HG02588 (cell line): ENCODE data around the gene PARN.
A peak's percentile ranks its signal among the peaks of the same experiment; 100 is the strongest.
"Not testable (repeated sequence)": the region's sequence is repeated elsewhere in the genome, so short reads cannot be mapped to it uniquely, and the experiment has no call there.

ENCODE experiments used
- ATAC-seq: cut with Tn5 transposase; IDR thresholded peaks from one replicate; pipeline ENCODE4 v1.9.1; 2021; ENCODE audit warnings: mild to moderate bottlenecking, moderate library complexity; ENCODE audit not compliant: unreplicated experiment

The PARN gene

DNA sequence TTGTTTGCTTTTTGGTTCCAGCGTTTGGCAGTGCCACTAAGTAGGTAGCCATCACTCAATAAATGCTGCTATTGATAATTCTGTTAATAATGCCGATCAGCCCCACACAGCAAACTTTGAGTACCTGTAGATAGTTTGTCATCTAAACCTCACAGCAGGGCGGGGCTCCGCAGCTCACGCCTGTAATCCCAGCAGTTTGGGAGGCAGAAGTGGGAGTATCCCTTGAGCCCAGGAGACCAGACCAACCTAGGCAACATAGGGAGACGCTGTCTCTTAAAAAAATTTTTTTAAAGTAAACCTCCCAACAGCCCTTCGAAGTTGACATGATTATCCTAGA lies 4.3 kb upstream of the PARN start:
- no peak for ATAC-seq

DNA sequence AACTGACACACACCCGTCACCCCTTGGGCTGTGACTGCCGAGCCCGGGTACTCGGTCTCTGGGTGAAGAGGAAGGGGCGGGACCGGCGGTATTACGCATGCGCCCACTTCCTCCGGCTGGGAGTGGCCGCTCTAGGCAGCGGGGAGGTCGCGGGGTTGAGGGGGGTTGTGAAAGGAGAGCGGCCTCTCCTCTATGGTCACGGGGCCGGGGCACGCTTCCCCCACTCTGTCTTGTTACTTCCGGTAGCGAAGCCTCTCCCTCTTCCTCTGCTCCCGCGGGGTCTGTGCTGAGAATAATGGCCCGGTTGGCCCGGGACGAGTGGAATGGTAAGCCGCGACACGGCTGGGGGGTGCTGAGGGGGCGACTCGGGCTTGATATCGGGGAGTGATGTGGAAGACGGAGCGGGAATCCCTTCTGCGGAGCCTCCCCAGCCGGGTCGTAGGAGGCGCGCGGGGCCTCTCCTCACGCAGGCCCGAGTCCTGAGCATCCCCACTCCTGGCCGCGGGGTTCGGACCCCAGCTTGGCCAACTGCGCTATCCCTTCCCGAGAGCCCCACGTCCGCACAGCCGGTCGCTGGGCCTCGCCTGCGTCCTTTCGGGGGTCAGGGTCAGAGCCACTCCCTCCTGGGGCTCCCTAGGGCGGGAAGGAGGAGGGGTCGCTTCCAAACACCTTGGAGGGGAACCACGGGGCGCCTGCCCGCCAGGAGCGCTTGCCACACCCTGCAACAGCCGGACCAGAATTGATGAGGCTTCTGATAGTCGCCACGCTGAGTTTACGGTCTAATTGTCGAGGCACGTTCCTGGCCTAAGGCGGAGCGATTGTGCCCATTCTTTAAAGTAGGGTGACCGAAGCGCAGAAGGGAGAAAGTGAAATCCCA lies 2.9 kb upstream of the PARN start, which contains the start of gene BFAR:
Gene BFAR, plus strand, starts transcription at position 259 of the 877 bp plus-strand sequence. CDS start 11,396 bp downstream, outside the sequence.
- ATAC-seq: peak; percentile 77

GRCh38 chr16:14630620-14631330 lies 715 bp upstream of the PARN start:
- not testable (repeated sequence) for ATAC-seq

- peak; percentile 1 for ATAC-seq
Observed at GRCh38 chr16:14629612-14629918, 495 bp downstream of the PARN start.

DNA sequence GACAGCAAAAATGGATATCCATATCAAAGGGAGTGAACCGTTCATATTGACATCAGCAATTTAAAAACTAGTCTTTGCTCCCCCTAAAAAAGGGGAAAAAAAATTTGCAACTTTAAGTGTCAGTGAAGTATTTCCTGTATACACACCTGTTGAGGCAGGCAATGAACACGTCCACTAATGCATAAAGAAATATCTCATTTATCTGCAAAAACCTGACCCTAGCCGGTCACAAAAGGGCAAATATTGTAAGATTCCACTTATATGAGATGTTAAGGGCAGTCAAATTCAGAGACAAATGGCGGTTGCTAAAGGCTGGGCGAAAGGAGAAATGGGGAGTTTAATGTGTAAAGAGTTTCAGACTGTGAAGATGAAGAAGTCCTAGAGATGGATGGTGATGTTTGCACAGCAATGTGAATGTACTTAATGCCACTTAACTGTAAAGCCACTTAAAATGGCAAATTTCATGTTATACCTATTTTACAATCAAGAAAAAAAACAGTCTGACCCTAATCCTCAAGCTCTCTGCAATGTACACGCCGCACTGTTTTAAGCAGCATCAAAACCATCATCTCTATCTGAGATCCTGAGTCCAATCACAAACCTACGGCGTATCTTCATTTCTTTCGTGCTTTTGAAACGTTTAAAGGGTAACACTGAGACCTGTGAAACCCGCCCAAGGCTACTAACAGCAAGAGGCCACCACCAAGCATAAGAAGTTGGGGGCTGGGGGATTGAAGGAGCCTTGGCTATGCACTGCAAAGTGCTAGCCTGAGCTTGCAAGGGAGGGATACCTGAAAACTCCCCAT lies 1.1 kb downstream of the PARN start:
- ATAC-seq: no peak

DNA sequence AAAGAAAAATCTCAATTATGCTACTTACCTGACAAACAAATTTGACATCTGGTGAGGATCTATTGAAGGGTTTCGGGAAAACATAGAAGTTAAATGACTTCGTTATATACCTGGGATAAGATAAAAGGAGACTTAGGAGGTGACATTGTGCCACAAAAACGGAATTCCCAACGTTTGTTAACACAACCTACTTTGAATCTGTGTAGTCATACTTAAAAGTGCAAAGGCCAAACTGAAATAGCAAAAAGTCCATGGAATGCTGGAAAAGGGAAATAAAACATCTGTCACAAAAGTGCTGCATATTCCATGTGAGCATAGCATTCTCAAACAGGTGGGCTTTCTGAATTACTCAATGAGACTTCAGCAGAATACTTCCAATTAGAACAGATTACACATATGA lies 3.0 kb downstream of the PARN start:
- no peak for ATAC-seq

DNA sequence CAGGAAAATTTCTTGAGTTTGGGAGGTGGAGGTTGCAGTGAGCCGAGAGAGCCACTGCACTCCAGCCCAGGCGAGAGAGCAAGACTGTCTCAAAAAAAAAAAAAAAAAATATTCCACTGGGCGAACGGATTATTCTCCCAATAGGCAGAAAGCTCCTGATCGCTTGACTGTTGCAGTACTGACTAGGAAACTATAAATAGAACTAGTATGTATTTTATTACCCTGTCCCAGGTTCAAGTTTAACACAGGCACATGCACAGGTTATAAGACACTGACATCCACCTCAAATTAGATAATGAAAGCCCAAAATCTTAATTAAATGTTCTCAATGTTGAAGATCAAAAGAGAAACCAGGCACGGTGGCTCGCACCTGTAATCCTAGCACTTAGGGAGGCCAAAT lies 11.5 kb downstream of the PARN start:
- no peak for ATAC-seq

- no peak for ATAC-seq
Observed at GRCh38 chr16:14616280-14616679, 13.8 kb downstream of the PARN start.

DNA sequence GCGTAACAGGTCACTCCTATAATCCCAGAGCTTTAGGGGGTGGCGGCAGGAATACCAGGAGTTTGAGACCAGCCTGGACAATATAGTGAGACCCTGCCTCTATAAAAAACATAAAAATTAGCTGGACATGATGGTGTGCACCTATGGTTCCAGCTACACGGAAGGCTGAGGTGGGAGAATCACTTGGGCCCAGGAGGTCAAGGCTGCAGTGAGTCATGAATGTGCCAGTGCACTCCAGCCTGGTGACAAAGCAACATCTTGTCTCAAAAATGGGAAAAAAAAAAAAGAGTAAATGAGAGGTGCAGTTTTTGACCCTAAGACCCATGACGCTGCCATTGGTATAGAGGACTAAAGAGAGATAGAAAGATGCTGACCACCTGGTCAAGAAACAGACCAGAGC lies 16.1 kb downstream of the PARN start:
- no peak for ATAC-seq

DNA sequence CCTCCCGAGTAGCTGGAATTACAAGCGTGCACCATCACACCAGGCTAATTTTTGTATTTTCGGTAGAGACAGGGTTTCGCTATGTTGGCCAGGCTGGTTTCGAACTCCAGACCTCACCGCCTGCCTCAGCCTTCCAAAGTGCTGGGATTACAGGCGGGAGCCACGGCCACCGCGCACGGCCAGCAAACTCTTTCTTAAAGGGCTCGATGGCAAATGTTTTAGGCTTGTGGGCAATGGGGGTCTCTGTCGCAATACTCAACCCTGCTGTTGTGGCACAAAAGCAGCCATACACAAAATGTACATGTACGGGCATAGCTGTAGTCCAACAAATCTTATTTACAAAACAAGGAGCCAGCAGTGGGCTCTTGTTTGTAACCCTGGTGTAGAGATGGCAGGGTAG lies 18.4 kb downstream of the PARN start:
- no peak for ATAC-seq

DNA sequence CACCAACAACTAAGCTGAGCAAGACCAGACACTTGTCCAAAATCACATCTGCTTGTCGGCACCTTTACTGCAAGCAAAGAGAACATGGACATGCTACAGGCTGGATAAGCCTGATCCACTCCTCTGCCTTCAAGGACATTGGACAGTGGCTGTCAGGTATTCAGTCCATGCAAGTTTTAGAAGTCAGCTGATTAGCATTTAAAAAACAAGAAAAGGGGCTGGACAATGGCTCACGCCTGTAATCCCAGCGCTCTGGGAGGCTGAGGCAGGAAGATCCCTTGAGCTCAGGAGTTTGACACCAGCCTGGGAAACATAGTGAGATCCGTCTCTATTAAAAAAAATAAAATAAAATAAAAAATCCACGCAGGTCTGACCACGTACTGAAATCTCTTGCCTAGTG lies 20.3 kb downstream of the PARN start:
- no peak for ATAC-seq

DNA sequence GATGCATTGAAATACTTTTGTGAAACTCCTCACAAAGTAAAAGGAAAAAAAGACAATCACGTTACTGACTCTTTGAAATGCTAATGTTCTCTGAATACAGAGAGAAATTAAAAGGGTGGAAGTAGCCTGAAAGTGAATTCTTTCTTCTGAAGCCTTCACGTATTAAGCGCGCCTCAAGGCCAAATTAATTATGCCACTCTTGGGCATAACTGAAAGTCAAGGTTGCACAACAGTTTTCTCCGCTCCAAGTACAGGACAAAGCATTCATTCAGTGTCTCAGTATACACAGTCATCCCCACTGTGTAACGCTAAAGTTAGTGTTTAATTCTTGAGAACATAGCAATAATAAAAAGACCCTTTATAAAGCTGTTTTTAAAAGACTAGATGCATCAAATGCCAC lies 21.5 kb downstream of the PARN start:
- no peak for ATAC-seq

DNA sequence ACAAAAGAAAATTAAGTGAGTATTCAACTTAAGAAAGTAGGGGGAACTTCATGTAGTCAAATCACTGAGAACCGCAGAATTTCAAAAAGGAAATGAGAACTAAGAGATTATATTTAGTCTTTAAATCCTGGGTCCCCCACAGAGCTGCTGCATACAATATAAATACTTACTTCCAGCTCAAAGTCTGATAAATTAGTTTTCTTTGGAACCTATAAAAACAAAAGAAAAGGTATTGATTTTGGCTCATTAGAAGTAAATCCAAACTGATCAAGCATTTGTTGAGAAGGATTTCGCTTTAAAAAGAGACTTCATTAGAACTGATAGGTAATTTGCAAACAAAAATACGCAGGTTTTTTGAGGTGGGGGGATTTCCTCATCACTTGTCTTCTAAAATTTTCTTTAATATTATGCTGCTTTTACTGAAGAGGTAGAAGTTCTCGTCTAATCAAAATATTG lies 21.9 kb downstream of the PARN start:
- no peak for ATAC-seq

DNA sequence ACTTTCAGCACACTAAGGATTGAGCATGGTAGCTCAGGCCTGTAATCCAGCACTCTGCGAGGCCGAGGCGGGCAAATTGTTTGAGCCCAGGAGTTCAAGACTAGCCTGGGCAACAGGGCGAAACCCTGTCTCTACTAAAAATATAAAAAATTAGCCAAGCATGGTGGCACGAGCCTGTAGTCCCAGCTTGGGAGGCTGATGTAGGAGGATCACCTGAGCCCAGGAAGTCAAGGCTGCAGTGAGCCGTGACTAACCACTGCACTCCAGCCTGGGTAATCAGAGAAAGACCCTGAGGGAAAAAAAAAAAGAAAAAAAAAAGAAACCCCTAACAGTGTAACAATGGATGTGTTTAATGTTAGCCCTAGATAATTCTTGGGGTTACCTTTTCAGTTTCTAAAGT lies 24.0 kb downstream of the PARN start:
- ATAC-seq: no peak

GRCh38 chr16:14602443-14602963 lies 27.6 kb downstream of the PARN start:
- no peak for ATAC-seq

- ATAC-seq: no peak
Observed at GRCh38 chr16:14600164-14600563, 29.9 kb downstream of the PARN start.

GRCh38 chr16:14586637-14587305 lies 43.3 kb downstream of the PARN start:
- ATAC-seq: no peak

DNA sequence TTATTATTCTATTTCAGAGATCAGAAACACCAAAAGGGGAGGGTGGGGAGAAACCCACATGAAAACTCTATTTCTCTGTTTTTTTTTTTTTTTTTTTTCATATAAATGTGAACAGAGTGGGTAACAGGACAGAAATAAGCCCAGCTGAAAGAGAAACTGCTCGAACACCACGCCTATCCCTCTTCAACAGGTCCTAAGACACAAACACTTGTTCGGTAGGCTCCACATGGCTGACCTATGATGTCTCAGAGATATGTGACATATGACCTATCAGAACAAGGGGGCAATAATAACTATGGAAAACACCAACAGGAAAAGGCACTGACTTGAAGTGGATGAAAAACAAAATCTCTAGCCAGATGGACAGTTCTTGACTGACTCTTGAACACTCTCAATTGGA lies 44.8 kb downstream of the PARN start:
- no peak for ATAC-seq

DNA sequence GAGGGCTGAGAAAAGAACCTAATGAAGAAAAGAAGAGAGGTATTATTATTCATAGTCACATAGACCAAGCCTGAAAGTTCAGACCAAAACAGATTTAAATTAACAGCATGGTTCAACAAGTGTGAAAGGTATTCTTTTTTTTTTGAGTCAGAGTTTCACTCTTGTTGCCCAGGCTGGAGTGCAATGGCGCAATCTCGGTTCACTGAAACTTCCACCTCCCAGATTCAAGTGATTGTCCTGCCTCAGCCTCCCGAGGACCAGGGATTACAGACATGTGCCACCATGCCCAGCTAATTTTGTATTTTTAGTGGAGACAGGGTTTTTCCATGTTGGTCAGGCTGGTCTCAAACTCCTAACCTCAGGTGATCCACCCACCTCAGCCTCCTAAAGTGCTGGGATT lies 49.1 kb downstream of the PARN start:
- not testable (repeated sequence) for ATAC-seq

DNA sequence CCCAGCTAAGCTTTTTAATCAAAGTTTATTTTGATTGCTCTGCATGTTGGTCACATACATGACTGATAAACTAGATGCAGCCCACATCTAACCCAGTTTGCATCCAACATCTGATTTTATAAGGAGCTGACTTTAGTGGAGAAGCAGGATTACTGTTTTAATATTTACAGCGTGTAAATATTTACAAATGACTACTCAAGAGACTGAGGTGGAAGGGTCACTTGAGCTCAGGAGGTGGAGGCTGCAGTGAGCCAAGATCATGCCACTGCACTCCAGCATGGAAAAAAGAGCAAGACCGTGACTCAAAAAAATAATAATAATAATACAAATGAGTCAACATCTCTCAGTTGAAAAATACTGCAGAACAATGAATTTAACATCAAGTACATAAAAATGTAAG lies 50.8 kb downstream of the PARN start:
- no peak for ATAC-seq

GRCh38 chr16:14576532-14576931 lies 53.5 kb downstream of the PARN start:
- ATAC-seq: no peak
